VCaP (cell line): ENCODE measurements around the gene ANP32D.
"Not testable (repeated sequence)": the region's sequence is repeated elsewhere in the genome, so short reads cannot be mapped to it uniquely, and the experiment has no call there.

Source experiments
- H3K27ac ChIP-seq: fragments of 450-650 bp; 2 replicates; pipeline ENCODE4 v1.5.1; 2017
- CTCF ChIP-seq: fragments of 450-650 bp; conservative IDR thresholded peaks from 2 replicates; pipeline ENCODE4 v1.5.1; 2017; ENCODE audit warnings: mild to moderate bottlenecking, moderate library complexity

Gene ANP32D

GRCh38 chr12:48512855-48513254, 40.5 kb downstream of the ANP32D start:
- no peak overlapping the region for H3K27ac ChIP-seq
- TF ChIP-seq CTCF = no peak

GRCh38 chr12:48514728-48515127, 42.4 kb downstream of the ANP32D start:
- TF ChIP-seq CTCF = no peak

GRCh38 chr12:48520381-48520780, 48.0 kb downstream of the ANP32D start:
- not testable (repeated sequence) for H3K27ac ChIP-seq

More at GRCh38 chr12:48514728-48515127, 42.4 kb downstream of the ANP32D start:
- no peak overlapping the region for H3K27ac ChIP-seq
